ENCODE results near the gene ABCA8. TPM values are rescaled to one million over a fixed set of nuclear protein-coding genes. Genes with fewer than 3 reads are reported as not detected.

ABCA8 gene
- total RNA-seq, 4 donors from 2014 or later: 43.6 to 76.6 (median 64.2) TPM

- no peaks in the 10 kb centered on the region for H3K9me3 ChIP-seq
- WGBS: 79% methylated on average over 4 of the region's 4 CpGs
- no peaks in the 10 kb centered on the region for H3K4me1 ChIP-seq
- intact Hi-C loops (cut with DNase I): no loop called here
- no peaks in the 10 kb centered on the region for H3K27me3 ChIP-seq
- no peak for DNase-seq (ENCODE audit: extremely low spot score)
- H3K4me3 ChIP-seq: no peak overlapping the region
- TF ChIP-seq POLR2AphosphoS5 (IDR thresholded peaks at IDR 0.05): no peak
- TF ChIP-seq POLR2A (IDR thresholded peaks at IDR 0.05; ENCODE audit: low read depth): no peak
- TF ChIP-seq, protein P1, sequence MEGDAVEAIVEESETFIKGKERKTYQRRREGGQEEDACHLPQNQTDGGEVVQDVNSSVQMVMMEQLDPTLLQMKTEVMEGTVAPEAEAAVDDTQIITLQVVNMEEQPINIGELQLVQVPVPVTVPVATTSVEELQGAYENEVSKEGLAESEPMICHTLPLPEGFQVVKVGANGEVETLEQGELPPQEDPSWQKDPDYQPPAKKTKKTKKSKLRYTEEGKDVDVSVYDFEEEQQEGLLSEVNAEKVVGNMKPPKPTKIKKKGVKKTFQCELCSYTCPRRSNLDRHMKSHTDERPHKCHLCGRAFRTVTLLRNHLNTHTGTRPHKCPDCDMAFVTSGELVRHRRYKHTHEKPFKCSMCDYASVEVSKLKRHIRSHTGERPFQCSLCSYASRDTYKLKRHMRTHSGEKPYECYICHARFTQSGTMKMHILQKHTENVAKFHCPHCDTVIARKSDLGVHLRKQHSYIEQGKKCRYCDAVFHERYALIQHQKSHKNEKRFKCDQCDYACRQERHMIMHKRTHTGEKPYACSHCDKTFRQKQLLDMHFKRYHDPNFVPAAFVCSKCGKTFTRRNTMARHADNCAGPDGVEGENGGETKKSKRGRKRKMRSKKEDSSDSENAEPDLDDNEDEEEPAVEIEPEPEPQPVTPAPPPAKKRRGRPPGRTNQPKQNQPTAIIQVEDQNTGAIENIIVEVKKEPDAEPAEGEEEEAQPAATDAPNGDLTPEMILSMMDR (IDR thresholded peaks at IDR 0.05): no peak
- no peak for TF ChIP-seq EP300 (IDR thresholded peaks at IDR 0.05)
- H3K27ac ChIP-seq (replicated peaks in 1 of 4): no peak overlapping the region
- H3K36me3 ChIP-seq: peaks cover 0 to 16% (median 0%) of the 10 kb centered on the region in 4 donors
Measured at GRCh38 chr17:68943123-68943811, 11.9 kb downstream of the ABCA8 start.

DNA sequence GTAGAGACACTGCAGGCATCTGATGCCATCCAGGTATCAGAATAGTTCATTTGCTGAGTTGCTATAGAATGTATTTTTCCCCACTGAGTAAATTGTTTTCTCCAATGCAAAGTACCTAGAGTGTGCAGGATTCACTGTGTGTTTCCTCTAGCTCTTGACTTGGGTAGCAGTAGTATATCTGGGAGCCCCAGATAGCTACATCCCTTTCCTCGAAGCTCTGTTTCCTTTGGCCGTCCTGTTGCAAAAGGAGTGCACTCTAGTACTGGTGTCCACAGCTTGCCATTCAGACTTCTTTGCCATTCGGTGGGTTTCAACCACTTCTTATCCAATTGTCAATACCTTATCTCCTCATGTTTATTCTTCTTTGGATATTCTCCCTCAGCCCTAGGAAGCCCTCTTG, 12.8 kb downstream of the ABCA8 start:
- intact Hi-C loops (cut with DNase I): no loop called here
- Histone ChIP-seq H3K9me3 (no peaks in the 10 kb centered on the region), H3K4me1 (no peaks in the 10 kb centered on the region), H3K4me3 (no peak overlapping the region), H3K27ac (replicated peaks in 1 of 4) (no peak overlapping the region), H3K27me3 (no peaks in the 10 kb centered on the region), H3K36me3 (peaks cover 0 to 20% (median 0%) of the 10 kb centered on the region in 4 donors)
- WGBS: 69% methylated on average over 3 of the region's 3 CpGs
- DNase-seq (ENCODE audit: extremely low spot score): no peak
- TF ChIP-seq POLR2AphosphoS5 (IDR thresholded peaks at IDR 0.05): no peak
- TF ChIP-seq, protein P1 (IDR thresholded peaks at IDR 0.05): no peak
- no peak for TF ChIP-seq POLR2A (IDR thresholded peaks at IDR 0.05; ENCODE audit: low read depth)
- TF ChIP-seq EP300 (IDR thresholded peaks at IDR 0.05): no peak

DNA sequence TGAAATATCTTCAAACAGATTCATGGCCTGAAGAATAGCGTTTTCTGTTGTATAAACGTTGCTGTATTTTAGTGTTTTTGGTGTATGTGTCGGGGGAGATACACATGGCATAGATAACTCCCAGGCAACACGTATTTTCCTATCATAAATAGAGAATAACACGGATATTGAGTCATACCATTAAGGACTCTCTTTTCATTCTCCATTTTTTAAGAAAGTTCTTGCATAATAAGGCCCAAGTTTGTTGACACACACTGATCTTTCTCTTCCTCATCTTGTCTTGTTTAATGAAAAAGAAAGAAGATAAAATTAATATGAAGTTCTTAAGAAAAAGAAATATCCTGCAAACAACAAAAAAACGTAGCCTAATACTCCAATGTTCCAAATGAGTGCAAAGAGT, 13.4 kb downstream of the ABCA8 start:
- WGBS: 69% methylated on average over 6 of the region's 6 CpGs

DNA sequence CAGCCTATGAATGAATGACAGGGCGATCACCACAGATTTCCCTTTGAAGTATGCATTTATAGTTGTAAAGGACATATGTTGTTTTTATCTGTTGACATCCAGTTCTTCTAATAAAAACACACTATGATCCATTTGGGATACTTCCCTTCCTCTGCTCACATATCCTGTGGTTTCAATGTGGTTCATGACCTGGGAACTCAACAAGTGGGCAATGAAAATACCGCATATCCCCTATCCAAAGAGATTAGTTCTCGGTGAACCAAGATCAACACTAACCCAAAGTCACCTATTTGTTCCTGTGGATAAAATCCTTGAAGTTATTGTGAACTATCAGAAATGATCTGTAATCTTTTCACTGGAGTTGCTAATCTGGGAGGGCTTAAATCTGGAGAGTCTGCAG, 16.0 kb downstream of the ABCA8 start:
- TF ChIP-seq, protein P1 (IDR thresholded peaks at IDR 0.05): no peak
- TF ChIP-seq POLR2A (IDR thresholded peaks at IDR 0.05; ENCODE audit: low read depth) (no peak), EP300 (IDR thresholded peaks at IDR 0.05) (no peak), POLR2AphosphoS5 (IDR thresholded peaks at IDR 0.05) (no peak)
- WGBS: 58% methylated on average over 3 of the region's 3 CpGs
- intact Hi-C loops (cut with DNase I): no loop called here
- Histone ChIP-seq H3K4me3 (no peak overlapping the region), H3K9me3 (no peaks in the 10 kb centered on the region), H3K27me3 (no peaks in the 10 kb centered on the region), H3K36me3 (peaks cover 0 to 26% (median 0%) of the 10 kb centered on the region in 4 donors), H3K27ac (replicated peaks in 1 of 4) (no peak overlapping the region), H3K4me1 (no peaks in the 10 kb centered on the region)
- no peak for DNase-seq (ENCODE audit: extremely low spot score)

More for the DNA sequence above, 13.4 kb downstream of the ABCA8 start:
- H3K9me3 ChIP-seq: no peaks in the 10 kb centered on the region
- no peaks in the 10 kb centered on the region for H3K27me3 ChIP-seq
- H3K27ac ChIP-seq (replicated peaks in 1 of 4): no peak overlapping the region
- H3K36me3 ChIP-seq: peaks cover 0 to 20% (median 0%) of the 10 kb centered on the region in 4 donors
- no peaks in the 10 kb centered on the region for H3K4me1 ChIP-seq
- TF ChIP-seq, protein P1 (IDR thresholded peaks at IDR 0.05): no peak
- no peak for DNase-seq (ENCODE audit: extremely low spot score)
- H3K4me3 ChIP-seq: no peak overlapping the region
- intact Hi-C loops (cut with DNase I): no loop called here
